Measurements from ENCODE around the gene TMC4.
"Not testable (repeated sequence)": the region's sequence is repeated elsewhere in the genome, so short reads cannot be mapped to it uniquely, and the experiment has no call there.

TMC4 gene

GRCh38 chr19:54173951-54174834, 1.2 kb upstream of the TMC4 start:
- DNase-seq, result no peak

GRCh38 chr19:54173359-54173699, 369 bp upstream of the TMC4 start:
- no peak for DNase-seq

- DNase-seq, result not testable (repeated sequence)
These were observed 1.1 kb downstream of the TMC4 start for GRCh38 chr19:54171736-54172431.

- DNase-seq, result no peak
These were observed 3.7 kb downstream of the TMC4 start for GRCh38 chr19:54169149-54169740.

- peak; percentile 92 for DNase-seq
These were observed 4.6 kb downstream of the TMC4 start for GRCh38 chr19:54168174-54168917.

GRCh38 chr19:54165222-54165621, 7.7 kb downstream of the TMC4 start:
- no peak for DNase-seq

- no peak for DNase-seq
These were observed 8.4 kb downstream of the TMC4 start for GRCh38 chr19:54164369-54165068.

GRCh38 chr19:54162884-54163283, 10.1 kb downstream of the TMC4 start:
- no peak for DNase-seq

GRCh38 chr19:54162241-54162805, 10.6 kb downstream of the TMC4 start:
- peak; percentile 81 for DNase-seq

- DNase-seq, result no peak
These were observed 12.1 kb downstream of the TMC4 start for GRCh38 chr19:54160854-54161253.

- no peak for DNase-seq
These were observed 12.7 kb downstream of the TMC4 start for GRCh38 chr19:54160182-54160811.

- DNase-seq, result peak; percentile 100
These were observed 13.4 kb downstream of the TMC4 start, which contains the start of gene LENG1 for GRCh38 chr19:54159352-54160181. Gene LENG1 (minus strand): TSS chr19:54159721. CDS start chr19:54159695, 26 bp downstream.

GRCh38 chr19:54158812-54159351, 14.1 kb downstream of the TMC4 start:
- no peak for DNase-seq

GRCh38 chr19:54156953-54157352, 16.0 kb downstream of the TMC4 start:
- DNase-seq, result no peak

GRCh38 chr19:54156490-54156889, 16.5 kb downstream of the TMC4 start:
- DNase-seq, result no peak

- no peak for DNase-seq
These were observed 17.3 kb downstream of the TMC4 start for GRCh38 chr19:54155694-54156093.

- no peak for DNase-seq
These were observed 18.2 kb downstream of the TMC4 start for GRCh38 chr19:54154603-54155345.

- no peak for DNase-seq
These were observed 19.1 kb downstream of the TMC4 start for GRCh38 chr19:54153731-54154326.
